OCI-LY7 (cell line): ENCODE results near the gene CDKL2.

Experiments
- CTCF ChIP-seq: fragments of 200-600 bp; sonication (generic); conservative IDR thresholded peaks from 2 replicates; pipeline ENCODE4 v1.5.1; 2014; ENCODE audit warnings: mild to moderate bottlenecking, antibody characterized with exemption, low read length, moderate library complexity, mixed read lengths
- EZH2phosphoT487 ChIP-seq: fragments of 200-600 bp; sonication (generic); IDR thresholded peaks from 2 replicates; pipeline ENCODE4 v1.6.1; 2018; ENCODE audit warnings: low read depth, borderline replicate concordance, mild to moderate bottlenecking, mixed run types, antibody characterized with exemption, low read length, moderate library complexity, mixed read lengths

GRCh38 chr4:75634281-75634680 lies 4.0 kb upstream of the CDKL2 start:
- no peak for TF ChIP-seq CTCF
- no peak for TF ChIP-seq EZH2phosphoT487
